ENCODE results near the gene TBC1D16. TPM values are rescaled to one million over a fixed set of nuclear protein-coding genes. Genes with fewer than 3 reads are reported as not detected.

TBC1D16 gene
- total RNA-seq, 2 experiments from 2014 or later, result 0.38 to 0.74 TPM

Other genes starting within 250 kb of the TBC1D16 start
- 7.5 and 11.7 TPM in 2 replicates for gene CBX8, start 238.8 kb downstream of the TBC1D16 start, total RNA-seq (2014; rRNA removed; shearing (Covaris generic))
- gene CBX8, start 238.8 kb downstream of the TBC1D16 start, total RNA-seq (2022), result 13.9 and 16.3 TPM in 2 replicates
- gene CBX4, start 196.4 kb downstream of the TBC1D16 start, total RNA-seq (2014; rRNA removed; shearing (Covaris generic)), result 98.9 and 109 TPM in 2 replicates
- 110 and 121 TPM in 2 replicates for gene CBX4, start 196.4 kb downstream of the TBC1D16 start, total RNA-seq (2022)
- not detected in 2 replicates for gene CCDC40, start 770 bp upstream of the TBC1D16 start, total RNA-seq (2014; rRNA removed; shearing (Covaris generic))
- gene CCDC40, start 770 bp upstream of the TBC1D16 start, total RNA-seq (2022), result not detected in 2 replicates
- gene GAA, start 65.7 kb upstream of the TBC1D16 start, total RNA-seq (2014; rRNA removed; shearing (Covaris generic)), result 34.8 and 43.2 TPM in 2 replicates
- 51.6 and 59.4 TPM in 2 replicates for gene GAA, start 65.7 kb upstream of the TBC1D16 start, total RNA-seq (2022)
- gene EIF4A3, start 111.3 kb upstream of the TBC1D16 start, total RNA-seq (2014; rRNA removed; shearing (Covaris generic)), result 312 and 313 TPM in 2 replicates
- gene EIF4A3, start 111.3 kb upstream of the TBC1D16 start, total RNA-seq (2022), result 249 and 259 TPM in 2 replicates
- not detected in 2 replicates for gene CARD14, start 134.2 kb upstream of the TBC1D16 start, total RNA-seq (2014; rRNA removed; shearing (Covaris generic))
- gene CARD14, start 134.2 kb upstream of the TBC1D16 start, total RNA-seq (2022), result not detected in 2 replicates
- gene SGSH, start 184.5 kb upstream of the TBC1D16 start, total RNA-seq (2014; rRNA removed; shearing (Covaris generic)), result 13.8 and 14.3 TPM in 2 replicates
- 38.4 and 45.5 TPM in 2 replicates for gene SGSH, start 184.5 kb upstream of the TBC1D16 start, total RNA-seq (2022)
- 3.5 and 6.0 TPM in 2 replicates for gene SLC26A11, start 184.6 kb upstream of the TBC1D16 start, total RNA-seq (2014; rRNA removed; shearing (Covaris generic))
- gene SLC26A11, start 184.6 kb upstream of the TBC1D16 start, total RNA-seq (2022), result 2.9 and 4.1 TPM in 2 replicates
- gene RNF213, start 225.0 kb upstream of the TBC1D16 start, total RNA-seq (2014; rRNA removed; shearing (Covaris generic)), result 41.9 and 58.8 TPM in 2 replicates
- gene RNF213, start 225.0 kb upstream of the TBC1D16 start, total RNA-seq (2022), result 64.0 and 68.6 TPM in 2 replicates

All from OCI-LY7 (cell line).